Measurements from ENCODE around the gene NTRK1. TPM values are rescaled to one million over a fixed set of nuclear protein-coding genes. Genes with fewer than 3 reads are reported as not detected.

NTRK1 gene
- total RNA-seq, 4 donors from 2014 or later: 0.11 to 1.2 (median 0.63) TPM

DNA sequence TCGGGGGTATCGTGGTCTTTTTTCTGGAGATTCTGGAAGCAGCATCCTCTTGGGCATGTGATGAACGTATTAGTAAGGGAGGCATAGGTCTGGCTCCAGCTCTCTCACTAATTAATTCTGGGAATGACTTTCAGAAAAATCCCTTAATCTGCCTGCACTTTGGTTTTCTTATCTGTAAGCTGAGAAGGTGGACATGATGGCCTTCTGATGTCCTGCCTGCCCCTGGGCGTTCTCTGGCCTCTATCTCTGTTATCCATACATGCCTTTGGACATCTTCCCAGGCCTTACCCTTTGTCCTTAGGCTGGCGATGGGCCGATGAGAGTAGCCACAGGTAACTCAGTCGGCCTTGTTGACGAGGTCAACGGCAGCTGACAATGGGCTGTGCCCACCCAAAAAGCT is 8.8 kb downstream of the NTRK1 start:
- Histone ChIP-seq H3K9me3 (no peaks in the 10 kb centered on the region), H3K27ac (no peak overlapping the region), H3K4me3 (replicated peaks in 1 of 3) (no peak overlapping the region), H3K36me3 (no peaks in the 10 kb centered on the region), H3K27me3 (no peaks in the 10 kb centered on the region), H3K4me1 (no peaks in the 10 kb centered on the region)
- no peak for TF ChIP-seq POLR2A (IDR thresholded peaks at IDR 0.05)
- no peak for DNase-seq
- intact Hi-C loops (cut with DNase I): no loop called here
- 90 to 91% methylated on average over 8 to 9 of the region's 9 CpGs for WGBS, 2 donors

DNA sequence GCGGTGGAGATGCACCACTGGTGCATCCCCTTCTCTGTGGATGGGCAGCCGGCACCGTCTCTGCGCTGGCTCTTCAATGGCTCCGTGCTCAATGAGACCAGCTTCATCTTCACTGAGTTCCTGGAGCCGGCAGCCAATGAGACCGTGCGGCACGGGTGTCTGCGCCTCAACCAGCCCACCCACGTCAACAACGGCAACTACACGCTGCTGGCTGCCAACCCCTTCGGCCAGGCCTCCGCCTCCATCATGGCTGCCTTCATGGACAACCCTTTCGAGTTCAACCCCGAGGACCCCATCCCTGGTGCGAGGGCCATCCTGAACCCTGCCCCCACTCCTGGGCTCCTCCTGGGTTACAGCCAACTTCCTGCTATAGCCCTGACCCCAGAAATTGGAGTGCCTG is 13.0 kb downstream of the NTRK1 start:
- intact Hi-C loops (cut with DNase I): no loop called here

DNA sequence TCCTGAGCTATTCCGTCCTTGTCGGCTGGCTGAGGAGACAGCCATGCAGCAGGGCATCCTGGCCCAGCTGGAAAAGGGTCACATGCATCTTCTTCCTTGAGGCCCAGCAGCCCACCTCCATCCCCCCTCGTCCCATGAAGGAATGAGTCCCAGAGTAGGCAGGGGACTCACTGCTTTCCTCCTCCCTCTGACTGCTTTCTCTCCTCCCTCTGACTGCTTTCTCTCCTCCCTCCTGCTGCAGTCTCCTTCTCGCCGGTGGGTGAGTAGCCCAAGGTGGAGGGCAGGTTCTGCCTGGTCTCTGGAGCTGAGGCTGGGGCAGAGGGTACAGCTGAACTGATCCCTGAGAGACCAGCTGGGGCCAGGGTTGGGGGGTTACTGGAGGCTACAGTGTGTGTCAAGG is 13.5 kb downstream of the NTRK1 start:
- Histone ChIP-seq H3K4me1 (no peaks in the 10 kb centered on the region), H3K27ac (no peak overlapping the region), H3K27me3 (no peaks in the 10 kb centered on the region), H3K4me3 (replicated peaks in 1 of 3) (no peak overlapping the region), H3K36me3 (no peaks in the 10 kb centered on the region), H3K9me3 (no peaks in the 10 kb centered on the region)
- DNase-seq: no peak
- no peak for TF ChIP-seq POLR2A (IDR thresholded peaks at IDR 0.05)
- TF ChIP-seq, protein P1, sequence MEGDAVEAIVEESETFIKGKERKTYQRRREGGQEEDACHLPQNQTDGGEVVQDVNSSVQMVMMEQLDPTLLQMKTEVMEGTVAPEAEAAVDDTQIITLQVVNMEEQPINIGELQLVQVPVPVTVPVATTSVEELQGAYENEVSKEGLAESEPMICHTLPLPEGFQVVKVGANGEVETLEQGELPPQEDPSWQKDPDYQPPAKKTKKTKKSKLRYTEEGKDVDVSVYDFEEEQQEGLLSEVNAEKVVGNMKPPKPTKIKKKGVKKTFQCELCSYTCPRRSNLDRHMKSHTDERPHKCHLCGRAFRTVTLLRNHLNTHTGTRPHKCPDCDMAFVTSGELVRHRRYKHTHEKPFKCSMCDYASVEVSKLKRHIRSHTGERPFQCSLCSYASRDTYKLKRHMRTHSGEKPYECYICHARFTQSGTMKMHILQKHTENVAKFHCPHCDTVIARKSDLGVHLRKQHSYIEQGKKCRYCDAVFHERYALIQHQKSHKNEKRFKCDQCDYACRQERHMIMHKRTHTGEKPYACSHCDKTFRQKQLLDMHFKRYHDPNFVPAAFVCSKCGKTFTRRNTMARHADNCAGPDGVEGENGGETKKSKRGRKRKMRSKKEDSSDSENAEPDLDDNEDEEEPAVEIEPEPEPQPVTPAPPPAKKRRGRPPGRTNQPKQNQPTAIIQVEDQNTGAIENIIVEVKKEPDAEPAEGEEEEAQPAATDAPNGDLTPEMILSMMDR (IDR thresholded peaks at IDR 0.05): no peak
- intact Hi-C loops (cut with DNase I): no loop called here
- WGBS, 2 donors: 84% methylated on average over 5 of the region's 5 CpGs

More for the DNA sequence above, 13.0 kb downstream of the NTRK1 start:
- Histone ChIP-seq H3K4me3 (replicated peaks in 1 of 3) (no peak overlapping the region), H3K36me3 (no peaks in the 10 kb centered on the region), H3K27me3 (no peaks in the 10 kb centered on the region), H3K27ac (no peak overlapping the region), H3K4me1 (no peaks in the 10 kb centered on the region), H3K9me3 (no peaks in the 10 kb centered on the region)
- no peak for DNase-seq
- WGBS, 2 donors: 96 to 98% methylated on average over 10 to 17 of the region's 18 CpGs
- no peak for TF ChIP-seq POLR2A (IDR thresholded peaks at IDR 0.05)
- TF ChIP-seq, protein P1 (IDR thresholded peaks at IDR 0.05): no peak

DNA sequence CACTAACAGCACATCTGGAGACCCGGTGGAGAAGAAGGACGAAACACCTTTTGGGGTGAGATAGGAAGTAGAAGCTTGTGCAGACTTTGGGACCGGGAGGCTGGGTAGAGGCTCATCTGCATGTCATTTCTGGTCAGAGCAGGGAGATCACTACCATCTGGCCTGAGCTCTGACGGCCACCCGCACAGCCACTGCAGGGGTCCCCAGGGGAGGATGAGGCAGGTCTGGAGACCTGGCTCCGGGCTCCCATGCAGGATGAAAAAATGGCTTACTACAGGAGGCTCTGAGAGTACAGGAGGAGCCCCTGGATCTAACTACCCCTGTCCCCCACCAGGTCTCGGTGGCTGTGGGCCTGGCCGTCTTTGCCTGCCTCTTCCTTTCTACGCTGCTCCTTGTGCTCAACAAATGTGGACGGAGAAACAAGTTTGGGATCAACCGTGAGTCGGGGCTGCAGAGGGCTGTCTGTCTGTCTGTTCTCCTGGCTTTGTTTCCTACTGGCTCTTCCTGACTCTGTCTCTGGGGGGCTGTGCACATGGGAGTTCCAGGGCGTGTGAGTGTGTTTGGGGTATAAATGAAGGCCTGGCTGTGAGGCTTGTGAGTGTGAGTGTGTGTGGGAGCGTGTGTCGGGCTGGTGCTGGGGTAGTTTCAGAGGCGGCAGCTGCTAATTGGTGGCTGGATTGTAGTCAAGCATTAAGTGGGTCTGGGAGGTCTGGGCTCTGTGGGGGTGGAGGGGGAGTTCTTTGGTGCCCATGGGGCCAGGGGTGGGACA is 14.1 kb downstream of the NTRK1 start:
- WGBS, 2 donors: 78 to 80% methylated on average over 13 to 16 of the region's 16 CpGs
- Histone ChIP-seq H3K4me1 (no peaks in the 10 kb centered on the region), H3K27me3 (no peaks in the 10 kb centered on the region), H3K36me3 (no peaks in the 10 kb centered on the region), H3K27ac (no peak overlapping the region), H3K9me3 (no peaks in the 10 kb centered on the region), H3K4me3 (replicated peaks in 1 of 3) (no peak overlapping the region)
- intact Hi-C loops (cut with DNase I): no loop called here
- no peak for DNase-seq
- no peak for TF ChIP-seq POLR2A (IDR thresholded peaks at IDR 0.05)
- TF ChIP-seq, protein P1 (IDR thresholded peaks at IDR 0.05): no peak

DNA sequence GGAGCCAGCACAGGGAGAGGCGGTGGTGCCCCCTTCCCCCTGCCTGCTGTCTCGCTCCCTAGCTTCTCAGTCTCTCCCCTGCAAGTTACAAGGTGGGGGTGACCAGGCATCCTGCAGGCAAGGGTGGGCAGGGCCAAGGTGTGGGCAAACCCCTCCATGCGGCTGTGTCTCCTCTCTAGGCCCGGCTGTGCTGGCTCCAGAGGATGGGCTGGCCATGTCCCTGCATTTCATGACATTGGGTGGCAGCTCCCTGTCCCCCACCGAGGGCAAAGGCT is 14.6 kb downstream of the NTRK1 start:
- H3K9me3 ChIP-seq: no peaks in the 10 kb centered on the region
- no peak for DNase-seq
- no peak overlapping the region for H3K4me3 ChIP-seq (replicated peaks in 1 of 3)
- intact Hi-C loops (cut with DNase I): no loop called here
- H3K36me3 ChIP-seq: no peaks in the 10 kb centered on the region
- H3K27me3 ChIP-seq: no peaks in the 10 kb centered on the region
- H3K4me1 ChIP-seq: no peaks in the 10 kb centered on the region
- no peak for TF ChIP-seq POLR2A (IDR thresholded peaks at IDR 0.05)
- TF ChIP-seq, protein P1 (IDR thresholded peaks at IDR 0.05): no peak
- no peak overlapping the region for H3K27ac ChIP-seq
- WGBS, 2 donors: 64 to 80% methylated on average over 1 to 2 of the region's 5 CpGs

Data from thyroid gland (tissue), 4 donors.